DMS114 treated with DMSO at 0.1 percent for 48 hours (cell line): Measurements from ENCODE around the gene COL25A1.

ENCODE experiments used
- DNase-seq: peaks from one replicate; lab custom pipeline; 2025; ENCODE audit not compliant: unreplicated experiment; lab: John Stamatoyannopoulos, UW

The COL25A1 gene

GRCh38 chr4:109294006-109294405, 8.5 kb downstream of the COL25A1 start:
- DNase-seq = no peak

GRCh38 chr4:109291707-109292238, 10.7 kb downstream of the COL25A1 start:
- DNase-seq = no peak

GRCh38 chr4:109290918-109291317, 11.5 kb downstream of the COL25A1 start:
- DNase-seq = no peak

GRCh38 chr4:109278594-109279031, 23.8 kb downstream of the COL25A1 start:
- DNase-seq = no peak

- no peak for DNase-seq
Observed at GRCh38 chr4:109276482-109277095, 25.9 kb downstream of the COL25A1 start.

GRCh38 chr4:109275066-109275745, 27.3 kb downstream of the COL25A1 start:
- no peak for DNase-seq

- no peak for DNase-seq
Observed at GRCh38 chr4:109266891-109267290, 35.6 kb downstream of the COL25A1 start.

DNA sequence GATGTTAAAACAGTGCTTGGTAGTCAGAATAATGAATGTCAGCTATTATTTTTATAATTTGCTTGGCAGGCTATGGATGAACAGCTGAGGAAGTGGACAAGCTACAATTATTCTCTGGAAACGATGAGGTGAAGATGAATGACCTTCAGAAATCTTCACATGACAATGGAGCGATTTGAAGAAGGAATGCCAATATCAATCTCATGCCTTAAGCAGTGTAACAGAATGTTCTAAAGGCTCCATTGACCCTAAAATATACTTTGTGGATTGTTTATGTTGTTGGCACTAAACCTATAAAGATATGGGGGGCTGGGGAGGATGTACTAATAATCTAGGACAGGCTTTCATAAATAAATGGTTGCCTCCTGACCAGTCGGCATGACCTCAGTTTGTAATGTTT, 36.2 kb downstream of the COL25A1 start:
- no peak for DNase-seq

GRCh38 chr4:109263721-109264120, 38.7 kb downstream of the COL25A1 start:
- no peak for DNase-seq

DNA sequence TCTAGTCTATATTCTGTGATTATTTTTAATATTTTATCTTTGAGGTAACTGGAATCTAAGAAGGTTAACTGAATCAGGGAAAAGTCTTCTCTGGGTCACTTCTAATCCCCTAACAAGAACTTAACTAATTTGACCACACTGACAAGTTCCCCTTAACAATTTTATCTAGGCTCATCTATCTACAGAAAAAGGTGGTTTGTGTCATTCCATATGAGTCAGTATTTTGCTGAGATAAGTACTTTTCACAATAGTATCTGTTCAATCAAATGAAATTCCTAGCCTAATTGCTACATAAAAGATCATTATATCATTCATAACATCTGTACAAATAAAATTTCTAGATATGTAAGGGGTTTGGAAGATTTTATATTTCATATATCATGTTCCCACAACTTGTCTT, 45.6 kb downstream of the COL25A1 start:
- DNase-seq = no peak

GRCh38 chr4:109254845-109255244, 47.6 kb downstream of the COL25A1 start:
- DNase-seq = no peak

DNA sequence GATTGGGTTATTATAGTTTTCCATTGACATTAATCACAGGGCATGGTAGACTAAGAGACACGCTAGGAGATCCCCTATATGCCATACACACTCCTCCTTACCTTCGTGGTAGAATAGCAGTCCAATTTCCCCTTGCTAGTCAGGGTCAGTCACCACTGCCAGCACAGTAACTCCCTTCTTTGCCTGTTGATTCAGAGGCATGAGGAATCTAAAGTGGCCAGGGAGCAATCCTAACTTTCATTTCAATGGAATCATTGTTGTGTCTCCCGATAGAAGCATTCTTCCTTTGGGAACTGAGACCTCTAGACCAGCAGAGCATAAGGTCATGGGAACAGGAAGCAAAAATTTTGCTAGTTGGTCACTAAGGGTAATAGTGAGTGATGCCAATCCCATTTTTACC, 51.1 kb downstream of the COL25A1 start:
- no peak for DNase-seq

DNA sequence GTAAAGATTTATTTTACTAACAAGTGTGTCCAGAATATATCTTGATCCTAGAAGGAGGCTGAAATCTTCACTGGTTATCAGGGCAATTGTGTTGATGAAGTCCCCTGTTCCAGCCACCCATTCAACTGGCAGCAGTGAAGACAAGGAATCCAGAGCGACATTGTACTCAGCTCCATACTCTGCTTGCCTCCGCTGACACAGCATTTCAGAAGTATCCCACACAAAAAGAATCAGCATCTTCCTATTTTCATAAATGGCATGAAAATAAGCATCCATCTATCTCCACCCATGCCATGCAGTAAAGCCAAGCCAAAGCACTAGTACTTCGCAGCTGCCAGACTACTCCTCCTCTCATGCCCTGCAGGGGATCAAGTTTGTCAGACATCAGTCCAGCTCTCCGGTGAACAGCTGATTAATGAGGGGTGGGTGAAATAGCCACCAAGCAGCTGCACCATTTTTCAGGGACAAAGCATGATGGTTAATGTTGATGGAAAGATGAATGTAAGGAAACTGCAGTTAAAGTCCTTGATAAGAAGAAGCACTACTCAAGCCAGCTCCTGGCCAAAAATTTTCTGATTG, 54.0 kb downstream of the COL25A1 start:
- no peak for DNase-seq

GRCh38 chr4:109243871-109244270, 58.6 kb downstream of the COL25A1 start:
- DNase-seq = no peak

DNA sequence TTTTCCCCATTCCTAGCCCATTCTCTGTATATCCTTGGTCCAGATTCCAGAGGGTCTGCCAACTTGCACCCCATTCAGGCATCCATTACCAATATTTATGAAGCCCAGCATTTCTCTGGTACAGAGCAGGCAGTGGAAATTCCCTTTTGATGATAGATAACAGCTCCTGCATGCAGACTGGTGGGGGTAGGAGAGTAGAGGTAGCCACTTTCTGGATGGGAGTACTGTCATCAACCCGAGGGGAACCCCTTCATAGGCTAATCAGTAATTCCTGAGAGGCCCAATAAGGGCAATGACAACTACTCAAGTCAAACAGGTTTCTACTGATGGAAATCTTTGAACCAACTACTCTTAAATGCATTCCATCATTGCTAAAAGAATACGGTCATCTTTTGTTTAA, 63.7 kb downstream of the COL25A1 start:
- no peak for DNase-seq

- DNase-seq = no peak
Observed at GRCh38 chr4:109235683-109236082, 66.8 kb downstream of the COL25A1 start.

- DNase-seq = no peak
Observed at GRCh38 chr4:109234596-109234995, 67.9 kb downstream of the COL25A1 start.

- no peak for DNase-seq
Observed at GRCh38 chr4:109233570-109233969, 68.9 kb downstream of the COL25A1 start.

- no peak for DNase-seq
Observed at GRCh38 chr4:109232681-109233080, 69.8 kb downstream of the COL25A1 start.

- no peak for DNase-seq
Observed at GRCh38 chr4:109231331-109231730, 71.1 kb downstream of the COL25A1 start.

- DNase-seq = no peak
Observed at GRCh38 chr4:109229028-109229427, 73.4 kb downstream of the COL25A1 start.

GRCh38 chr4:109218288-109218687, 84.2 kb downstream of the COL25A1 start:
- DNase-seq = no peak
